HG03439 (cell line): Measurements from ENCODE around the gene S100A2.
"Not testable (repeated sequence)": the region's sequence is repeated elsewhere in the genome, so short reads cannot be mapped to it uniquely, and the experiment has no call there.

Experiments
- ATAC-seq: cut with Tn5 transposase; IDR thresholded peaks from one replicate; pipeline ENCODE4 v1.9.1; 2021; ENCODE audit warnings: mild to moderate bottlenecking, moderate library complexity; ENCODE audit not compliant: unreplicated experiment

S100A2 gene

DNA sequence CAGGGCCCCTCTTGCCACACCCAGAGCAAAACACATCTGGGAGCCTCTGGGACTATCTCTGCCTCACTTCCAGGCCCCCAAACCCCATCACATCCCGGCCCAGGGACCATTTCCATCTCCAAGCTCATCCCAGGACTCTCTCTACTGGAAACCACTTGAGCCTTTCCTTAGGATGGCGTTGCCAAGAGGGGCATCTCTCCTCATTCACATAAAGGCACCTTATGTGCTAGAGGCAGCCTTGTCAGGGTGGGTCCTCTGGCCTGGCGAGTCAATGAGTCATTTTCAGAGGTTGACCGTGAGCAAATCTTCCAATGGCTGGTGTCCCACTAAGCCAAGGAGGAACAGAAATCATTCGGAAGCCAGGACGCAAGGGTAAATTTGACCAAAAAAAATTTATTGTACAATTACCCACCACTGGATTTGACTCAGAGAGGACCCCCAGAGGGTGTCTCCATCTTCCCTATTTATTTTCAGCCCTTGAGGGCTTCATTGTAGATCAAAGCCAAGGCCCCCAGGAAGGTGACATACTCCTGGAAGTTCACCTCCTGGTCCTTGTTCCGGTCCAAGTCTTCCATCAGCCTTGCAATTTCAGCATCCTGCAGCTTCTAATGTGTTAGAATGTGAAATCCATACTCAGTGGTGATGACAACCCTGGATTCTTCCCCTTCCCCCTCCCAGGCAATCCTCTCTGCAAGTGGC is 31.3 kb downstream of the S100A2 start:
- no peak for ATAC-seq

DNA sequence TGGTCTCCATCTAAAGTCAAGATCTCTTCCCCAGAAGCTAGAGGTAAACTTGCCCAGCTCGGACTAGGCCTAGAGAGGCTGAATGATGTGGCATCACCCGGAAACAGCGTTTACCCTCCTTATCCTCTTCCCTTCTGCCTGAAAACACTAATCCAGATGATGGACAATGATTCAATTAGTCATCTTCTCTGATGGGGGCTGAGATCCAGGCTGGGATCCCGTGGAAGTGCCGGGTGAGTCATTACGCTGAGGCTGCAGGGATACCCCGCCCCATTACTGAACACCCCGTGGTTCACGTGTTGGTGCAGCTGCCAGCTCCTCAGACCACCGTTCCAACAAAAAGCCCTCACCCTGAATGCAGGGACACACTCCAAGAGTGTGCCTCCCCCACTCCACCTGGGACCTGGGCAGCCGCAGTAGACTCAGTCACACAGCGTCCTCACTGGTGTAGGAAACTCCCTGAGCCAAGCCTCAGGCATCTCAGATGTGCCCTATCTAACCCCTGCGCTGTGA is 31.9 kb downstream of the S100A2 start:
- no peak for ATAC-seq

GRCh38 chr1:153532769-153533599 is 32.7 kb downstream of the S100A2 start:
- no peak for ATAC-seq

GRCh38 chr1:153532181-153532580 is 33.5 kb downstream of the S100A2 start:
- ATAC-seq, result no peak

DNA sequence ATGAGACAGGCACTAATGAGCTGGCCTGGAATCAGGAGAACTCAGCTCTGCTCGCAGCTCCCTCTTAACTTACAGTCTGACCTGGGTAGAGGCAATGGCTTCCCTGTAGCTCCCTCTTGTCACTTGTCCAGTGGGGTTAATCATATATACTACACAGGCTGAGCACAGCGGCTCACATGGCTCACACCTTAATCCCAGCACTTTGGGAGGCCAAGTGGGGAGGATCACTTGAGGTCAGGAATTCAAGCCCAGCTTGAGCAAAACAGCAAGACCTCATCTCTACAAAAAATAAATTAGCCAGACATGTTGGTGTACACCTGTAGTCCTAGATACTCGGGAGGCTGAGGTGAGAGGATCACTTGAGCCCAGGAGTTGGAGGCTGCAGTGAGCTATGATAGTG is 34.0 kb downstream of the S100A2 start:
- no peak for ATAC-seq

DNA sequence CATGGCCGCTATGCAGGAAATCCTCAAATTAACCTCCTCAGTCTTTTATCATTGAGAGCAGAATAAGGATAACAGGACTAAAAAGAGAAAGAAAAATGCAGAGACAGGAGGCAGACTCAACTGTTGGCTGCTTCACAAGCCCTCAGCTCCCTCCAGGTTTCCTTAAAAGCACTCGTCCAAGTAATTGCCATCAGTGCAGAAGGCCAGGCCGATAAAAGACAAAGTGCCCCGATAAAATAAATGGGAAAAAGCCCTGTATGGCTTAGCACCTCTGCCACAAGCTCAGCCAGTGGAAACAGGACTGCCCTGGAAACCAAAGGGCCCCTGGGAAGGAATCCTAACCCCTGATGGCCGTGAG is 38.0 kb downstream of the S100A2 start:
- no peak for ATAC-seq

DNA sequence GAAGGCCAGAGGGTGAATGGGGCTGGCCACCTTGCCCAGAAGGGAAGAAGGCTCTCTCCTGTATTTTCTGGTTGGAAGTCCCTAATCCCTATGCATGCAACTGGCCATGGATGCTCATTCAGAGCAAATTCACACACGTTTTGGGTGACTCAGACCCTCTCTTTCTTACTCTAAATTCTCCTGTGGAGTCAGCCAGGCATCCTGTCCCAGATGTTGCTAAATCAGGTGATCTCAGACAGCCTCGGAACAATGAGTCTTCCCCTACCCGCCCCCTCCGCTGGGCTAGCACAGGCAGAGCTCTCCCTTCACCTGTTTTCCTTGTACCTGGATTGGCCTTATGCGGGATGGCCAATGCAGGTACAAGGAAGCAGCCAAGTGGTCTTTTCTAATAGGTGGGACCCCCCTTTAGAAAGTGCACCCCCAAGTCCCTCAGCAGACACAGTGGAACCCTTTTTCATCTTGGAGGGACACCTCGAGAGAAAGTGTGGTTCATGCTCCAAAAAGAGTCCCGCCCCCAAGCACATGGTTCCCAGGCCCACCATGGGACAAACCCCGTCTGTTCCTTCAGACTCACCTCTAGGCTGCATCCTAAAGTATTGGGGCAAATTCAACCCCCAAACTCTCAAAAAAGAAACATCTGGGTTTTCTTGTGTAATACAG is 38.5 kb downstream of the S100A2 start:
- ATAC-seq, result no peak

DNA sequence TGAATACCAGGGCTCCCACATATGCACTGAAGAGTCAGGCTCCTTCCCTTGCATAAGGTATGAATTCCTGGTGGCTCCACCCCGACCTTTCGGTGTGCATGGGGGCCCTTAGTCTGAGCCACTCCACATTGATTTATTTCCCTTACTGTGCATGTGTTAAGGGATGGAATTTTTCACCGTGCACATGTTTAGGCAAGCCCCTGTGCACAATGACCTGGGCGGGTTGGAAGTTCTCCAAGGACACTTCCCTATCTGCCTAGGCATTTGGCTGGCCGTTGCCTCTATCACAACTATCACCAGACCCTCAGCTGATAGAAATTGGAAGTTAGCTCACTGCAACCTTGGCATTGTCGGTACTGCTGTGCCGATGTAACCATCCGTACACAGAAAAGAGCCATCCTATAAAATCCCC is 39.5 kb downstream of the S100A2 start:
- ATAC-seq, result no peak

DNA sequence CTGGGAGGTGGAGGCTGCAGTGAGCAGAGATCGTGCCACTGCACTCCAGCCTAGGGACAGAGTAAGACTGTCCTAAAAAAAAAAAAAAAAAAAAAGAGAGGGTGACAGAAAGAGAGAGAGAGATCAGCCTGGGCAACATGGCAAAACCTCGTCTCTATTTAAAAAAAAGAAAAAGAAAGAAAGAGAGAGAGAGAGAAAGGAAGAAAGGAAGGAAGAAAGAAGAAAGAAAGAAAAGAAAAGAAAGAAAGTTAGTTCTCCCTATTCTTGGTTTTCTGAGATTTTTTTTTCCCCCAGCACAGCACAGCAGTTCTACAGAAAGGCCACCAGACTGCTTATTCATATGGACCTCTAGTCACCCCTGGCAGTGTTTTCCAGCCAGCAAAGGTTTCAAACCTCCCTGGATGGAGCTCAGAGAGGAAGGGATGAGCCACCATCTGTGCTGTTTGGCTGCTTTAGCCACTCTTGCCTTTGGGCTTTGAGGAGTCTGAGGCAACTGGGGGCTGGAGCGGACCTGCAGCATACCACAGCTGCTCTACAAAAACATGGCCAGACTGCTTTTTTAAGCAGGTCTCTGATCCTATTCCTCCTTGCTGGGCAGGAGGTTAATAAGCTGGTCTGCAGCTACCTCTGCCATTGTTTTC is 40.4 kb downstream of the S100A2 start:
- ATAC-seq, result no peak

- ATAC-seq, result not testable (repeated sequence)
Observed at GRCh38 chr1:153522353-153523048, 43.1 kb downstream of the S100A2 start.

GRCh38 chr1:153521808-153522207 is 43.8 kb downstream of the S100A2 start:
- not testable (repeated sequence) for ATAC-seq

GRCh38 chr1:153520818-153521476 is 44.7 kb downstream of the S100A2 start:
- ATAC-seq, result no peak

DNA sequence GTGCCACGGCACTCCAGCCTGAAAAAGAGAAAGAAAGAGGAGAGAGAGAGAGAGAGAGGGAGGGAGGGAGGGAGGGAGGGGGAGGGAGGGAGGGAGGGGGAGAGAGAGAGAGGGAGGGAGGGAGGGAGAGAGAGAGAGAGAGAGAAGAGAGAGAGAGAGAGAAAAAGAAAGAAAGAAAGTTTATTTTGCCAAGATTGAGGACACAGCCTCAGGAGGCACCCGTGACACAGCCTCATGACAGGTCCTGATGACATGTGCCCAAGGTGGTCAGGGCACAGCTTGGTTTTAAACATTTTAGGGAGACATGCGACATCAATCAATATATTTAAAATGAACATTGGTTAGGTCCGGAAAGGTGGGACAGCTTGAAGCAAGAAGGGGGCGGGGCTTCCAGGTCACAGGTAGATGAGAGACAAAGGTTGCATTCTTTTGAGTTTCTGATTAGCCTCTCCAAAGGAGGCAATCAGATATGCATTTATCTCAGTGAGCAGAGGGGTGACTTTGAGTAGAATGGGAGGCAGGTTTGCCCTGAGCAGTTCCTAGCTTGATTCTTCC is 45.4 kb downstream of the S100A2 start:
- ATAC-seq, result not testable (repeated sequence)

DNA sequence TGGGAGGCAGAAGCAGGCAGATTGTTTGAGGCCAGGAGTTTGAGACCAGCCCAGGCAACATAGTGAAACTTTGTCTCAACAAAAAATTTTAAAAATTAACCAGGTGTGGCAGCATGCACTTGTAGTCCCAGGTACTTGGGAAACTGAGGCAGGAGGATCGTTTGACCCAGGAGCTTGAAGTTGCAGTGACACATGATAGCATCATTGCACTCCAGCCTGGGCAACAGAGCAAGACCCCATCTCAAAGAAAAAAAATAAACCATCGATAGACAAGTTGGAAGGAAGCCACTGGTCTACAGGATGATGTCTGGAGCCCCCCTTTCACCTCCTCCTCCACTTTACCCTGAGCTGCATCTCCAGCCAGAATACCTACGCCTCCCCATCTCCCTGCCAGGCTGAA is 46.4 kb downstream of the S100A2 start:
- no peak for ATAC-seq

GRCh38 chr1:153515504-153516394 is 49.9 kb downstream of the S100A2 start:
- ATAC-seq, result no peak

GRCh38 chr1:153513666-153514065 is 52.0 kb downstream of the S100A2 start:
- no peak for ATAC-seq

- no peak for ATAC-seq
Observed at GRCh38 chr1:153513023-153513422, 52.6 kb downstream of the S100A2 start.
